ENCODE results near the gene MECP2. TPM values are rescaled to one million over a fixed set of nuclear protein-coding genes. Genes with fewer than 3 reads are reported as not detected.

The MECP2 gene
- total RNA-seq, 1 donor from 2014 or later: 57.6 TPM

DNA sequence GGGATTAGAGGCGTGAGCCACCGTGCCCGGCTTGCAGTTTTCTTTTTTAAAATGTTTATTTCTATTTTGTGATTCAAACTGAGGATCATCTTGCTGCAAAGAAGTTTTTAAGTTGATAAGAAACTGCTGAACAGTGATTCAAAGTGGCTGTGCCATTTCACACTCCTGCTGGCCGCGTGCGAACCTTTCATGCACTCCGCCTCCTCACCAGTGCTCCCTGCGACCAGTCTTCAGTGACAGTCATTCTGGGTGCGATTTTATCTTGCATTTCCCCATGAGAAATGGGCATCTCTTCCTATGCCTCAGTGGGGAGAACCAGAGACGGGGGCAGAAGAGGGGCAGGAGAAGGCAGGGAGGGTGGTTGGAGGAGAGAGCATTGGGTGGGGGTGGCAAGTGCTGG, 103.5 kb downstream of the MECP2 start:
- Histone ChIP-seq H3K9me3 (no peaks in the 10 kb centered on the region), H3K4me3 (no peak overlapping the region), H3K27me3 (ENCODE audit: low read depth) (no peaks in the 10 kb centered on the region), H3K36me3 (no peaks in the 10 kb centered on the region), H3K27ac (no peak overlapping the region), H3K4me1 (no peaks in the 10 kb centered on the region)
- TF ChIP-seq, protein P1, sequence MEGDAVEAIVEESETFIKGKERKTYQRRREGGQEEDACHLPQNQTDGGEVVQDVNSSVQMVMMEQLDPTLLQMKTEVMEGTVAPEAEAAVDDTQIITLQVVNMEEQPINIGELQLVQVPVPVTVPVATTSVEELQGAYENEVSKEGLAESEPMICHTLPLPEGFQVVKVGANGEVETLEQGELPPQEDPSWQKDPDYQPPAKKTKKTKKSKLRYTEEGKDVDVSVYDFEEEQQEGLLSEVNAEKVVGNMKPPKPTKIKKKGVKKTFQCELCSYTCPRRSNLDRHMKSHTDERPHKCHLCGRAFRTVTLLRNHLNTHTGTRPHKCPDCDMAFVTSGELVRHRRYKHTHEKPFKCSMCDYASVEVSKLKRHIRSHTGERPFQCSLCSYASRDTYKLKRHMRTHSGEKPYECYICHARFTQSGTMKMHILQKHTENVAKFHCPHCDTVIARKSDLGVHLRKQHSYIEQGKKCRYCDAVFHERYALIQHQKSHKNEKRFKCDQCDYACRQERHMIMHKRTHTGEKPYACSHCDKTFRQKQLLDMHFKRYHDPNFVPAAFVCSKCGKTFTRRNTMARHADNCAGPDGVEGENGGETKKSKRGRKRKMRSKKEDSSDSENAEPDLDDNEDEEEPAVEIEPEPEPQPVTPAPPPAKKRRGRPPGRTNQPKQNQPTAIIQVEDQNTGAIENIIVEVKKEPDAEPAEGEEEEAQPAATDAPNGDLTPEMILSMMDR (IDR thresholded peaks at IDR 0.05): no peak
- ATAC-seq: no peak
- no peak for DNase-seq
- intact Hi-C loops (cut with DNase I): no loop called here

DNA sequence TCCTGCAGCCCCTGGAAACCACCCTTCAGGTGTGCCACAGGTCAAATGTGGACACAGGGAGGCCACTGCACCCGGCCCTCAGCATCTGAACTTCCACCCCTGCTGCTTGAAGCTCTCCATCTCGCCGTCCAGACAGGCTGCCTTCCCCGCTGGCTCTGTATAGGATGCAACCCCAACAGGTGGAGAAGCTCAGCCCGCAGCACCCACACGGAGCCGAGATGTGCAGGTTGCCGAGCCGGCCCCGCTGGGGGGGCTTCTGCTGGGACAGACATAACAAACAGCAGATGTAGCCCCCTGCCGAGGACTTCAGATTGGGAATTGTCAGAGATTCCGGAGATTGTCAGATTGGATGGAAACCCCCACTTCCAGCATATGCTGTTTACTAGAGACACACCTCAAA, 104.4 kb downstream of the MECP2 start:
- H3K36me3 ChIP-seq: no peaks in the 10 kb centered on the region
- no peak overlapping the region for H3K4me3 ChIP-seq
- no peaks in the 10 kb centered on the region for H3K27me3 ChIP-seq (ENCODE audit: low read depth)
- H3K4me1 ChIP-seq: no peaks in the 10 kb centered on the region
- intact Hi-C loops (cut with DNase I): no loop called here
- TF ChIP-seq, protein P1 (IDR thresholded peaks at IDR 0.05): no peak
- no peak for DNase-seq
- no peaks in the 10 kb centered on the region for H3K9me3 ChIP-seq
- no peak for ATAC-seq
- no peak overlapping the region for H3K27ac ChIP-seq

DNA sequence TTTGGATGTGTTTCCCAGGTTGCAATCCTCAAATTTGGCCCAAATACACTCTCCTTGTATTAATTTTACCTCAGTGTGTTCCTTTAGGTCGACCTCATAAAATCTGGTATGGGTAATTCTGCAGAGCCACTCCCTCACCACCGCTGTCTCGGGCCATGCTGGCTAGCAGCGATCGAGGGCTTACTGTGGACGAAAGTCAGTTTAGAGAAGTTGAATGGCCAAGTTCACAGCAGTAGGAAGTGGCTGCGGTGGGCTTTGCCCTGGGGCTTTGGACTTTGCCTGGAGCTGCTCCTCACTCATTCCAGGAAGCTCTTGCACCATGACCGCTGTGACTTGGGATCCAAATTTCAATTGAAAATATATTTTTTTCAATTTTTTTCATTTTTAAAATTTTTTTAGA, 105.3 kb downstream of the MECP2 start:
- Histone ChIP-seq H3K27ac (no peak overlapping the region), H3K9me3 (no peaks in the 10 kb centered on the region), H3K36me3 (no peaks in the 10 kb centered on the region), H3K27me3 (ENCODE audit: low read depth) (no peaks in the 10 kb centered on the region), H3K4me3 (no peak overlapping the region), H3K4me1 (no peaks in the 10 kb centered on the region)
- intact Hi-C loops (cut with DNase I): no loop called here
- DNase-seq (no peak), ATAC-seq (no peak)
- TF ChIP-seq, protein P1 (IDR thresholded peaks at IDR 0.05): no peak

DNA sequence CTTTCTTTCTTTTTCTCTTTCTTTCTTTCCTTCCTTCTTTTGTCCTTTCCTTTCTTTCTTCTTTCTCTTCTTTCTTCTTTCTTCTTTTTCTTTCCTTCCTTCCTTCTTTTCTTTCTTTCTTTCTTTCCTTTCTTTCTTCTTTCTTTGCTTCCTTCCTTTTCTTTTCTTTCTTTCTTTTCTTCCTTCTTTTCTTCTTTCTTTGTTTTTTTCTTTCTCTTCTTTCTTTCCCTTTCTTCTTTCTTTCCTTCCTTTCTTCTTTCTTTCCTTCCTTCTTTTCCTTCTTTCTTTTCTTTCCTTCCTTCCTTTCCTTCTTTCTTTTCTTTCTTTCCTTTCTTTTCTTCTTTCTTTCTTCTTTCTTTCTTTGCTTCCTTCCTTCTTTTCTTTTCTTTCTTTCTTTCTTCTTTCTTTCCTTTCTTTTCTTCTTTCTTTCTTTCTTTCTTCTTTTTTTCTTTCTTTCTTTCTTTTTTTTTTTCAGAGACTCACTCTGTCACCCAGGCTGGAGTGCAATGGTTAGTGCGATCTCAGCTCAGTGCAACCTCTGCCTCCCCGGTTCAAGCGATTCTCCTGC, 106.4 kb downstream of the MECP2 start:
- Histone ChIP-seq H3K4me1 (no peaks in the 10 kb centered on the region), H3K9me3 (no peaks in the 10 kb centered on the region), H3K4me3 (no peak overlapping the region), H3K27me3 (ENCODE audit: low read depth) (no peaks in the 10 kb centered on the region), H3K36me3 (no peaks in the 10 kb centered on the region), H3K27ac (no peak overlapping the region)
- no peak for DNase-seq
- intact Hi-C loops (cut with DNase I): no loop called here
- ATAC-seq: no peak
- TF ChIP-seq, protein P1 (IDR thresholded peaks at IDR 0.05): no peak

DNA sequence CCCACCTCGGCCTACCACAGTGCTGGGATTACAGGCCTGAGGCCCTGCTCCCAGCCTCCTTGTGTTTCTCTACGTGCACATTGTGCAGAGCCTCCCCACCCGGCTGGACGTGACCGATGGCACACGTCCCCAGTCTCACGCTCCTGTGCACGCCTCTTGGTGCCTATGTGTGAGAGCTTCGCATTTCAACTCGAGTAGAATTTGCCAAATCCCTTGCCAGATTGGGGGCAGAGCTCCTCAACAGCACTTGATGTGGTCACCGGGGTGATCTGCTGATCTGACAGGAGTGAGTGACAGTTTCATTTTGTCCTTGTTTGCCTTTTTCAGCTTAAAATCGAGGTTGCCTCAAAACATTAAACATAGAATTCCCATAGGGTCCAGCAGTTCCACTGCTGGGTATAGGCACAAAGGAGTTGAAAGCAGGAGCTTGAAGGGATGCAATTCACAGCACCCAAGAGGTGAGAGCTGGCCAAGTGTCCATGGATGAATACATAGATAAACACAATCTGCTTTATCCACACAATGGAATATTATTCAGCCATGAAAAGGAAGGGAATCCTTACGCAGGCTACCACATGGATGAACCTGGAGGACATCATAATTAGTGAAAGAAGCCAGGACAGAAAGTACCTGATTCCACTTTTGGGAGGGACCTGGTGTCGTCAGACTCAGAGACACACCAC, 107.4 kb downstream of the MECP2 start:
- intact Hi-C loops (cut with DNase I): no loop called here
- TF ChIP-seq, protein P1 (IDR thresholded peaks at IDR 0.05): no peak

More for the DNA sequence above, 107.4 kb downstream of the MECP2 start:
- Histone ChIP-seq H3K27ac (no peak overlapping the region), H3K4me3 (no peak overlapping the region), H3K9me3 (no peaks in the 10 kb centered on the region), H3K36me3 (no peaks in the 10 kb centered on the region), H3K4me1 (peaks cover 2% of the 10 kb centered on the region), H3K27me3 (ENCODE audit: low read depth) (no peaks in the 10 kb centered on the region)
- no peak for DNase-seq
- no peak for ATAC-seq

Data from lower lobe of right lung (tissue), 2 donors.